Peyer's patch (tissue), 4 donors: ENCODE results near the gene ZNF136. TPM values are rescaled to one million over a fixed set of nuclear protein-coding genes. Genes with fewer than 3 reads are reported as not detected.
A peak's percentile ranks its signal among the peaks of the same experiment; 100 is the strongest.

Source experiments
- DNase-seq, 3 donors: peaks; one replicate each; pipeline ENCODE4 v3.0.0-alpha.2; 2017 to 2019
- H3K27ac ChIP-seq, 4 donors: fragments of 200-600 bp; sonication (generic); one replicate each; pipeline ENCODE4 v1.5.1; 2016 to 2019
- H3K27me3 ChIP-seq, 2 donors: fragments of 200-600 bp; sonication (generic); one replicate each; pipeline ENCODE4 v1.5.1; 2019
- H3K36me3 ChIP-seq, 3 donors: fragments of 200-600 bp; sonication (generic); one replicate each; pipeline ENCODE4 v1.5.1; 2016 to 2019
- H3K4me1 ChIP-seq, 4 donors: fragments of 200-600 bp; sonication (generic); one replicate each; pipeline ENCODE4 v1.5.1; 2016 to 2019
- H3K4me3 ChIP-seq, 4 donors: fragments of 200-600 bp; sonication (generic); 1 replicate in 3 of 4; 2 replicates in 1 of 4; pipeline ENCODE4 v1.5.1; 2016 to 2019; ENCODE audit warnings: mild to moderate bottlenecking in 1 of 4
- H3K9me3 ChIP-seq, 4 donors: fragments of 200-600 bp; sonication (generic); one replicate each; pipeline ENCODE4 v1.5.1; 2016 to 2019; ENCODE audit warnings: mild to moderate bottlenecking in 1 of 4
- CTCF ChIP-seq, 6 experiments: fragments of 450-650 bp in 4 of 6; fragments of 200-600 bp in 2 of 6; sonication (generic) in 1 of 6; IDR thresholded peaks; one replicate each; pipeline ENCODE4 v1.5.1; 2017 to 2019; ENCODE audit warnings: antibody characterized with exemption in 6 of 6, mild to moderate bottlenecking in 3 of 6, moderate library complexity in 1 of 6
- POLR2A ChIP-seq, 2 donors: fragments of 450-650 bp; IDR thresholded peaks; one replicate each; pipeline ENCODE4 v1.5.1; 2017; ENCODE audit warnings: antibody characterized with exemption in 2 of 2, mild to moderate bottlenecking in 2 of 2, moderate library complexity in 2 of 2
- total RNA-seq, 4 donors: library from RNA; depleted of rRNA; stranded (reverse); fragments of >200 nt; gene quantifications; one replicate each; pipeline ENCODE4 v1.1.0, GENCODE V29; 2016

The ZNF136 gene
- total RNA-seq, 4 donors from 2014 or later: 6.4 to 26.4 (median 9.8) TPM

- H3K4me3 ChIP-seq: no peak overlapping the region
- H3K9me3 ChIP-seq: peaks cover 0 to 4% (median 0%) of the 10 kb centered on the region in 4 donors
- no peaks in the 10 kb centered on the region for H3K27me3 ChIP-seq
- DNase-seq: no peak
- peaks cover 0 to 7% (median 0%) of the 10 kb centered on the region in 4 donors for H3K4me1 ChIP-seq
- no peak overlapping the region for H3K27ac ChIP-seq
- TF ChIP-seq POLR2A (IDR thresholded peaks at IDR 0.05): no peak
- TF ChIP-seq CTCF (IDR thresholded peaks at IDR 0.05): no peak
- peaks cover 0 to 24% (median 0%) of the 10 kb centered on the region in 3 donors for H3K36me3 ChIP-seq
Measured at GRCh38 chr19:12145348-12145747, 17.5 kb upstream of the ZNF136 start.

GRCh38 chr19:12155324-12155860 is 7.5 kb upstream of the ZNF136 start:
- Histone ChIP-seq H3K27me3 (no peaks in the 10 kb centered on the region), H3K9me3 (no peaks in the 10 kb centered on the region), H3K4me3 (peak overlapping the region; percentile 73 to 81 (median 77)), H3K4me1 (peaks cover 0 to 9% (median 2%) of the 10 kb centered on the region in 4 donors), H3K36me3 (no peaks in the 10 kb centered on the region), H3K27ac (peak overlapping the region in 2 of 4 donors; percentile 61 to 73)
- TF ChIP-seq POLR2A (IDR thresholded peaks at IDR 0.05): no peak
- TF ChIP-seq CTCF (IDR thresholded peaks at IDR 0.05): no peak
- no peak for DNase-seq

GRCh38 chr19:12156223-12157058 is 6.5 kb upstream of the ZNF136 start, which contains the start of gene ZNF625:
Gene ZNF625, minus strand, starts transcription at chr19:12156734. Its CDS starts 176 bp downstream, at chr19:12156558.
- H3K4me1 ChIP-seq: peaks cover 0 to 9% (median 2%) of the 10 kb centered on the region in 4 donors
- H3K27ac ChIP-seq: peak within 1 kb of the TSS; percentile 37 to 73 (median 64)
- no peak for TF ChIP-seq CTCF (IDR thresholded peaks at IDR 0.05)
- TF ChIP-seq POLR2A (IDR thresholded peaks at IDR 0.05): no peak
- no peaks in the 10 kb centered on the region for H3K36me3 ChIP-seq
- H3K4me3 ChIP-seq: peak within 1 kb of the TSS; percentile 73 to 81 (median 77)
- H3K27me3 ChIP-seq: no peaks in the 10 kb centered on the region
- H3K9me3 ChIP-seq: no peaks in the 10 kb centered on the region
- DNase-seq: peak; percentile 72 to 88 (median 78)

GRCh38 chr19:12159773-12160414 is 3.0 kb upstream of the ZNF136 start:
- no peak overlapping the region for H3K4me3 ChIP-seq
- H3K36me3 ChIP-seq: no peaks in the 10 kb centered on the region
- TF ChIP-seq POLR2A (IDR thresholded peaks at IDR 0.05) (no peak), CTCF (IDR thresholded peaks at IDR 0.05) (no peak)
- H3K9me3 ChIP-seq: no peaks in the 10 kb centered on the region
- no peaks in the 10 kb centered on the region for H3K27me3 ChIP-seq
- DNase-seq: no peak
- no peak overlapping the region for H3K27ac ChIP-seq
- peaks cover 0 to 16% (median 8%) of the 10 kb centered on the region in 4 donors for H3K4me1 ChIP-seq

- H3K4me3 ChIP-seq: peak overlapping the region; percentile 61 to 97 (median 86)
- H3K9me3 ChIP-seq: no peaks in the 10 kb centered on the region
- H3K27me3 ChIP-seq: no peaks in the 10 kb centered on the region
- H3K27ac ChIP-seq: peak overlapping the region; percentile 82 to 99 (median 92)
- TF ChIP-seq CTCF (IDR thresholded peaks at IDR 0.05) (no peak), POLR2A (IDR thresholded peaks at IDR 0.05) (no peak)
- no peak for DNase-seq
- H3K36me3 ChIP-seq: no peaks in the 10 kb centered on the region
- peaks cover 0 to 15% (median 4%) of the 10 kb centered on the region in 4 donors for H3K4me1 ChIP-seq
Measured at GRCh38 chr19:12162513-12162881, 399 bp upstream of the ZNF136 start.
